Non-pigmented ciliary epithelial cell (primary cell): Measurements from ENCODE around the gene HTRA2.
A peak's percentile ranks its signal among the peaks of the same experiment; 100 is the strongest.

Source experiments
- DNase-seq: peaks from one replicate; pipeline ENCODE4 v3.0.0-alpha.2; 2010; ENCODE audit warnings: low read depth

Gene HTRA2

DNA sequence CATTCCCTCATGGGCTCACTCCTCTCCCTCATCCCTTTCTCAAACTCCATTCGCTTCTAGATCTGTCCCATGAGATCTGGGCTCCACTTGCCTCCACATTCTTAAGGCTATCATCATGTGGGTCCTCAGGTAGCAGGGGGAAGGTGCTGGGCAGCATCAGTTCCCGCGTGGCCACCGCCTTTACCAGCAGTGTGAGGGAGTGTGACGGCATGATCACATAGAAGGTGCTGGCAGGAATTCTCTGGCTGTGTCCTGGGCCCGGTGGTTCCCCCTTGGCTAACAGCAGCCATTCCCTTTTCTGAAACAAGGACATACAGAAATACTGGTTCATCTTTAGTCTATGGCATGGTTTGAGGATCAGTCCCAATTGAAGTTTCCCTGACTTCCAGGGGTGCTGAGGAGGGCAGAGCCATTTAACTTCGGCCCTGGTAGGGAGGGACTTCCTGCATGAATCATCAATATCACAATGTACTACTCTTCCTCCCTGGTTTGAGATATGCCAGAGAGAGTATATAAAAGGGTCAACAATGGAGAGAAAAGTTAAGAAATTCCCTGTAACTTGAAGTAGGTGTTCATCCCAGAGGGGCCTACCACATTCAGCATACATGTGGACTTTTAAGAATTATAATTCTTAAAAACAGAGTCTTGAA is 32.5 kb downstream of the HTRA2 start:
- DNase-seq: no peak

DNA sequence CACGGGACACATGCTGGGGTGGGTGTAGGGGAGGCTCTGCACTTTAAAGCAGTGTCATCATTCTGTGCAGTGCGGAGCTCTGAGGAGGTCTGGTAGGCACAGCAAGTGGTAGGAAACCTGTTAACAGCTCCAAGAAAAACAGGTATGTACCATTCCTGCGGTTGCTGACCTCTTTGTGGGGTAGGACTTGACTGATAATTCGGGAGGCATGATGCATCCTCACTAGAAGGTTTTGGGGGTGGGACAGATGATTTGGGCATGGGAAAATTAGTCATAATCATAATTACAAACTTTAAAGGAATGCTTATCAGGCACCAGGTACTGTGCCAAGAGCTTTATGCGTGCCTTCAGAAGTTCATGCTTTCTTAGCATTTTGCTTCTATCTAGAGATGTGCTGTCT is 34.5 kb downstream of the HTRA2 start:
- DNase-seq: no peak

DNA sequence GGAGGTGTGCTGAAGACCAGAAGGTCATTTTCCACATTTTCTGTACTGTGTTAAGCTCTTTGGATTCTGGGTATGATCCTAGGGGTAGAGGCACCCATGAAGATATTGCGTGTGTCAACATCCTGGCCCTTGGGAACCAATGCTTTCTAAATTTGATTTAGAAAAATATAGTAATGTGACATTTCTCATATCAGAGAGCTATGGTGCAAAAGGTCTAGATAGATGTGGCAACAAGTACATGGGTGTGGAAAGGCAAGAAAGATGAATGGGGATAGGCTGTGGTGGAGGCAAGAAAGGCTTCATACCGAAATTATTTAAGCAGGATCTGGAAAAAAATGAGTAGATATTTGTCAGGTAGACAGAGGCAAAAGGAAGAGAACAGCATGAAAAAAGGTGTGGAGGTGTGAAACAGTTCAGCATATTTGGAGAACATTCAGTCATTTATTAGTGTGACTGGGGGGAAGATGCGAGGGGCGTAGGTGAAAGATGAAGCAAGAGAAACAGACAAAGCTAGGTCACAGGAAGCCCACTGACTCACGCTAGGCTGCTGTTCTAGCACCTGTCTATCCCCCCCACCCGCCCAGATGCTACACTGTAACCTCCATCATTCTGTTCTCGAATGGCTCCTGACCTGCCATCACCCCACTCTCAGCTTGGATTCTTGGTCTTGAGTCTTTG is 36.5 kb downstream of the HTRA2 start:
- no peak for DNase-seq

DNA sequence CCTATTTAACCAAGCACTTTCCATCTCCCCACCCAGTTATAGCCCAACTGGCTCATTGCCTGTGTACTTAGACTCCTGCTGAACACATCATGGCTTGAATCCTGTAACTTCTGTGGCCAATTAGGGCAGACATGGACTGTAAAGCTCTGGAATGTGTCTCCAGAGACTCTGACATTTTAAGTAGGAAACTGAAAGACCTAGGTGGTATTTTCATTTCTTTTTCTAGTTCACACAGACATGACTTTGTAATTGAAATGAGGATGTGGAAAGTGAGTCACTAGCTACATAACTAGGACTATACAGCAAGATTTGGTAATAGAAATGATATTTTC is 37.0 kb downstream of the HTRA2 start:
- DNase-seq: peak; percentile 60

DNA sequence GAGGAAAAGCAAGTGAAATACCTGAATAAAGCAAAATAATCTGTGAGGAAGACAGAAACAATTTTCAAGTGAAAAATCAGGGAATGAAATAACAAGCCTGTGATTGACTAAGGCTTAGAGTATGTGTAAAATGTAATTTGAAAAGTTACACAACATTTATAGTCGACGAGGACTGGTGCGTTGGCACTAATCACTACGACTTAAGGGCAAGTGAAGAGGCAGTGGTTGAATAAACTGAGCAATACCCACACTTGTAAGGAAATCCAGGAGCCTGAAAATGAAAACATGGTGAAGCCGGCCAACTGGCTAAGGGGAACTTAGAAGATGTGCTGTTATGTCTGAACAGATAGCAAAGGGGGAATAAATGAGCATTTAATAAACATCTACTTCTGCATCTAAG is 38.1 kb downstream of the HTRA2 start:
- DNase-seq: peak; percentile 72

DNA sequence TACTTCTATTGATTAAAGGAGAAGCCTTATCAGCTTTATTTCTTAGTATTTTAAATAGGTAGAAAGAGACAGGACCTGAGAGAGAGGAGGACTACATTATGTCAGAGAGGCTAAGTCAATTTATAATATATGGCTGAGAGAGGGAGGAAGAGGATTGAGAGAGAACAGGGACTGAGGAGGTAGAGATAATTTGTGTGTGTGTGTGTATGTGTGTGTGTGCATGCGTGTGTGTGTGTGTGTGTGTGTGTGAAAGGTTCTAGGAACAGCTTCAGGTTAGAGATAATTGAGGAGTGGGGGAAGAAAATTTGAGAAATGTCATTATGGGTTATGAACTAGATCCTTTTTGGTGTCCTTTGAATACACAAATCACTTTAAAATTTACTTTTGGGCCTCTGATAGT is 40.0 kb downstream of the HTRA2 start:
- DNase-seq: no peak

DNA sequence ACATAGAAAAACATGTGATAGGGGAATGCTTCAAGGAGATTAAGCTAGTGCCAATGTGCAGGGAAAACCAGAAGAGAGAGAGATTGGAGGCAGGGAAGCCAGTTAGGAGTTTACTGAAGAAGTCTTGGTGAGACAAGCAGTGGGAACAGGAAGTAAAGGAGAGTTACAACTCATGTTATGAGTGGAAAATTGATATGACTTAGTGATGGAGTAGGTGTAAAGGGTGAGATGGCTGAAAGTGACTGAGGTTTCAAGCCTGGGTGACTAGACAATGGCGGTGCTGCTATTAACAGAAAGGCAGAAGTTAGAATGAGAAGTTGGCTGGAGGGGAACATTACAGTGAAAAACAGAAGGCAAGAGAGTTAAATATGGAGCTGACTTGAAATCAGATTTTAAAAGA is 41.3 kb downstream of the HTRA2 start:
- DNase-seq: no peak

DNA sequence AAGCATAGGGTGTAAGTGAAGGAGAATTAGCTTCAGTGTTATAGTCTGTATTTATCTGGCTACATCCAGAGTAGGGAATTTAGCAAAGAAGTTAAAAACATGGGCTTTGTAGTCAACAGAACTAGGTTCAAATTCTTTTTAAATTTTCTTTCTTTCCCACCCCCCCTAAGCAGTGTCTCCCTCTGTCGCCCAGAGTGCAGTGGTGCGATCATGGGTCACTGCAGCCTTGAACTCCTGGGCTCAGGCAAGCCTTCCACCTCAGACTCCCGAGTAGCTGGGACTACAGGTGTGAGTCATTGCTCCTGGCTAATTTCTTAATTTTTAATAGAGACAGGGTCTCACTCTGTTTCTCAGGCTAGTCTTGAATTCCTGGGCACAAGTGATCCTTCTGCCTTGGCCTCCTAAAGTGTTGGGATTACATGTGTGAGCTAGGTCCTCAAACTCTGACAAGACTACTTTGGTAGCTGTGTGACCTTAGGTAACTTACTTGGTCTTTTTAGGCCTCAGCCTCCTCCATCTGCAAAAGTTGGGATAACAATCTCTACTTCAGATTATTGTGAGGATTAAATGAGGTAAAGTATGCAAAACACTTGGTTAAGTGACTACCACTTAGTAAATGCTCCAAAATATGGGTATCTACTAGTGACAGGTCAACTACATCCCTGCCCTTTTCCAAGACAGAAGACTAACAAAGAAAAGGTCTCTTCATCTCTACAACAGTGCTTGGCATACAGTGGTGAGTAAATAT is 42.6 kb downstream of the HTRA2 start:
- DNase-seq: no peak

DNA sequence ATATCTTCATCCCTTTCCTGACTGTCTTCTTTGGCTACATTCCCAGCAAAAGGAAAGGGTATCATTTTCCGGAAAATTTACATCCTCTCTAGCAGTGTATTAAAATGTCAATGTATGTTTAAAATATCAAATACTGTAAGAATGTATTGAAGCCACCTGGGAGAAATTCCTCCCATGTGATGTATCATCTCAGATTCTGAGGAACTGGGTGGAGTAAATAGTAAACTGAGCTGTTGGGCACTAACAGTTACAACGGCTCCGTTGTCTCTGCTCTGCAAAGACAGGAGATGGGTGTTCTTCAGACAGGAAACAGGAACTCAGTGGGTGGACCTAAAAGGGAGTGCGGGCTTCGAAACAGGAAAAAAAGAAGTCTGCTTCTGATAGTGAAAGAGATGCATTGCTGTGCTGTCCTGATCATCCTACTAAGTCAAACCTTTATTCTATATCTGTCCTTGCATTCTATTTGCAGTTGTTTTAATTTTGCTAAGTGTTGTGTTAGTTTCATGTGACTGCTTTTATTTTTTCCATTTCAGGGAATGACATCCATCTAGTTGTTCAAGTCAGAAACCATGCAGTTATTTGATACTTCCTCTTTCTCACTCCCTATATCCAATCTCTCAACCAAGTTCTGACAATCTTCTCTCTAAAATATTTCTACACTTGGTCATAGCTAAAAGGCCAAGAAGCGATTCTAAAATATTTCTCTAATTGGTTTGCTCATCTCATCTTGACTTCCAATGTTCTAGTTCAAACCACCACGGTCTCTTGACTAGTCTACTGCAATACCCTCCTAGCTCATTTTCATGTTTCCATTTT is 44.2 kb downstream of the HTRA2 start:
- no peak for DNase-seq

DNA sequence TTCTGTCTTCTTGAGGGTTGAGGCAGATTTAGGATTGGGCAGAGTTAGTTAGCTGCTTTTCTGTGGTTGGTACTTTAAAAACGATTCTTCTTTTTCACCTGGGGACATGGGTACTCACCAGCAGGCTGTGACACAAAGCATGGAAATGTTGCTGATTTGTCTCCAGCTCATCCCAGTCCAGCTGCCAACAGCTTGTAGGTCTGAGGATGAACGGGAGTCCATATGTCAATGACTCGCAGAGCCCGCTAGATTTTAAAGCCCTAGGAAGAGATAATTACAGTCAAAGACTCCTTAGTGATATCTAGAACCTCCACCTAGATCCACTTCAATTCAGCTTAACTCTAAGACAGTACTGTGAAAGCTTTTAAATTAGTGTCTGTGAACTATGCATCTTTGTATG is 45.6 kb downstream of the HTRA2 start:
- no peak for DNase-seq

DNA sequence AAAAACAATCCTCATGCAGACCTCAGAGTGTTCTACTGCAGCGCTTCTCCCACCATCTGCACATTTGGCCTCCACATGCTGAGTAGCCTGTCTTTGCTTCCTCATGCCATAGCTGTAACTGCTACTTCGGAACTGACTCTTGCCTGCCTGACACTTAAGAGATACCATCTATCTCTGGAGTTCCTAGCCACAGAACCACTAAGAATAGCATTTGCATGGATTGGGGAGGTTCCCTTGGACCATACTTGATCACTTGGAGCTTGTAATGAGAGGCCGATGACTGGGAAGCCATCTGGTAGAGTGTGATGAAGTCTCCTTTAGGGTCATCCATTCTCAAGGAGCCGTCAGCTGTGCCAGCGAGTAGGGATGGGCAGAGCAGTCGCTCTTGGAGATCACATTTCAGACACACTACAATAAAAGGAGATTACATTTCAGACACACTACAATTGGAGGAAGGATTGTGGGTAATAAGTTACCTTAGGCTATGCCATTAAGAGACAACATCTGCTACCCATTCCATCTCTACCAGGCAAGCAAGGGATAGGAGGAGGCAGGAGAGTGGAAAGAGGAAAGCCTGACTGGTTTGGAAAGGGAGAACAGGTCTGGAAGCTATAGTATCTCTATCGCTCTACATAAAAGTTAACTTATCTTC is 46.6 kb downstream of the HTRA2 start:
- DNase-seq: no peak

DNA sequence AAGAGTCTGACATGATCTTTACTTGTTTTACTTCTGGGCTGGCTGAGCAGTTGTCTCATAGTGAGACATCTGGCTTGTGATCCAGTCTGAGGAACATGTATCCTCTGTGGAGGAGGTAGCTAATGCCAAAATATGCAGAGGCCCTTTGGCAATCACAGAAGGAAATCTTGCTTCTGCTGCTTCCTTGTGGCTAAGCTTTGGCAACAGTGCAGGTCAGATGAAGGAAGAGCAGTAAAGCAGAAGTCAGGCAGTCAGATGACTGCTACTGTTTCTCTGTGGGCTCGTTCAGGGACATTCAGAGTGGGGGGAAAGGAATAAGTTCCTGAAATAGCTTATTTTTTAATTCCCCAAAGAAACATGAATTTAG is 47.1 kb downstream of the HTRA2 start:
- DNase-seq: no peak

DNA sequence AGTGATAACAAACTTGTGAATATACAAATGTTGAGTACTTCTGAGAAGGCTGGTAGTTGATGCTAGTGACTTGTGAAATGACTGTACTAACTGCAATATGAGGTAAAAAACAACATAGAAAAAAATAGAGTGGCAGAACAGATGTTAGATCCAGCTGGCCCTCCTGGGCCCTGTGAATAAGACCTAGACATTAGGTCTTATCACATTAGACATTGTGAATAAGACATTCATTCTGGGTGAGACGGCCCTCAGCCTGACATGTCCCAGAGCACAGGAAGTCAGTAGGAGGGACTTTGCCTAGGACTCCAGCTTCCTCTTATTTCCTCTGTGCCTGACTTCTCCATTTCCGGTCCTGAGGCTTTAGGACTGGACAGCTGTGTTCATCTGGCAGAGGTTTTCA is 47.7 kb downstream of the HTRA2 start:
- DNase-seq: no peak

DNA sequence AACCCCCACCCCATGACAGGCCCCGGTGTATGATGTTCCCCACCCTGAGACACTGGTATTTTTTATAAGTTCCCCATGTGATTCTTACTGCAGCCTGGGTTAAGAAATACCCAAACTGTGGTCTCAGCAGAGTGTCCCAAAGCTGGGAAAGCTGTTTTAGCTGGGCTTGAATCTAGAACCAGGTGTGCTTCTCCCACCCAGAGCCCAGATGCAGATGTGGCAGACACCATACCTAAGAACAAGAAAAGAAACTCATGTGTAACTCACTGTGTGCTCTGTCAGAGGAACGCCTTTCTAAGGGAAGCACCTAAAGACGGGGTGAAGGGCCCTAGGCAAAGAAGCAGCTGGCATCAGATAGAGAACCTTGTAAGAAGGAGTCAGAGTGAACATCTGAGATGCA is 48.7 kb downstream of the HTRA2 start:
- DNase-seq: no peak

DNA sequence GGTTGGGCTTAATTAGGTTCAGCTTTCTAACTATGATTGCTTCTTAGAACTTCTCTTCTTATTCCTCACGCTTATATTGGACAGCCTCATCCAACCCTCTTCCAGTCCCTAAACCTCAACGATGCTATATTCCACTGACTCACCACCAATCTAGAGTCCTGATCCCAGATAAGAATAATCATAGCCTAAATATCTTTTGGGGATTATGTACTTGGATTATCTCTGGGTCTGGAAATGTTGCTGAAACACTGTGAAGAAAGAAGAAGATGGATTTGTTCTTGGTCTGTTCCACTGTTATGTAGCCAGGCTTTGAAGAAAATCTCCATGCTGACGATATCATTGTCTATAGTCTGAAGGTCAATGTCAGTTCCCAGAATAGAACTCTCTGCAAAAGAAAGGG is 51.7 kb downstream of the HTRA2 start:
- no peak for DNase-seq

DNA sequence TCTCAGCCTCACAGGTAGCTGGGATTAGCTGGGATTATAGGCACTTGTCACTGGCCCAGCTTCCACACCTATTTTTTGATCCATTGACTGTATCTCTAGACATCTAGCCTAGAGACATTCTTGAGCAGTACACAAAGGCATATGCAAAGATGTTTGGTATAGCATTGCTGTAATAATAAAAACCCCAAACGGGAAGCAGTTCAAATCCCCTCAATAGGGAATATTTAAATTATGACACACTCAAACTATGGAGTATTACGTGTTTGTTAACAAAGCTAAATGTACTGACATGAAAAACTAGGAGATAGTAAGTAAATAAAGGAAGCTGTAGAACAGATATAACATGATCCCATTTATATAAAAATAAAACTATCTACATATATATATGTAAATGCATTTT is 52.5 kb downstream of the HTRA2 start:
- DNase-seq: no peak
